H9 (cell line): ENCODE data around the gene CDIPT. TPM values are rescaled to one million over a fixed set of nuclear protein-coding genes. Genes with fewer than 3 reads are reported as not detected.

Source experiments
- DNase-seq: peaks from one replicate; pipeline ENCODE4 v3.0.0-alpha.2; 2017
- H2AFZ ChIP-seq: one replicate; pipeline ENCODE4 v1.6.1; 2013; ENCODE audit warnings: mild to moderate bottlenecking, low read length, control low read depth, moderate library complexity
- H2AK5ac ChIP-seq: 2 replicates; pipeline ENCODE4 v1.6.1; 2013; ENCODE audit warnings: low read length, control low read depth, mixed read lengths; ENCODE audit not compliant: insufficient read length
- H2BK120ac ChIP-seq: one replicate; pipeline ENCODE4 v1.6.1; 2013; ENCODE audit warnings: low read depth, mild to moderate bottlenecking, low read length, control low read depth, inconsistent platforms; ENCODE audit not compliant: poor library complexity, severe bottlenecking
- H2BK12ac ChIP-seq: 2 replicates; pipeline ENCODE4 v1.6.1; 2013; ENCODE audit warnings: low read length, control low read depth, mixed read lengths, low read depth; ENCODE audit not compliant: insufficient read length
- H2BK15ac ChIP-seq: 2 replicates; pipeline ENCODE4 v1.6.1; 2013; ENCODE audit warnings: low read depth, low read length, control low read depth
- H2BK20ac ChIP-seq: one replicate; pipeline ENCODE4 v1.6.1; 2013; ENCODE audit warnings: low read depth, mild to moderate bottlenecking, low read length, control low read depth, inconsistent platforms; ENCODE audit not compliant: poor library complexity, severe bottlenecking
- H2BK5ac ChIP-seq: 2 replicates; pipeline ENCODE4 v1.6.1; 2013; ENCODE audit warnings: low read length, control low read depth, mixed read lengths; ENCODE audit not compliant: insufficient read length
- H3K14ac ChIP-seq: 2 replicates; pipeline ENCODE4 v1.6.1; 2013; ENCODE audit warnings: low read length, control low read depth; ENCODE audit not compliant: insufficient read depth
- H3K18ac ChIP-seq: 2 replicates; pipeline ENCODE4 v1.6.1; 2013; ENCODE audit warnings: low read depth, mild to moderate bottlenecking, mixed read lengths, low read length, control low read depth; ENCODE audit not compliant: insufficient read length
- H3K23ac ChIP-seq: 2 replicates; pipeline ENCODE4 v1.6.1; 2013; ENCODE audit warnings: low read length, control low read depth, mixed read lengths, low read depth; ENCODE audit not compliant: insufficient read length
- H3K23me2 ChIP-seq: 2 replicates; pipeline ENCODE4 v1.6.1; 2013; ENCODE audit warnings: low read depth, mild to moderate bottlenecking, mixed read lengths, low read length, control low read depth; ENCODE audit not compliant: insufficient read length, poor library complexity, severe bottlenecking
- H3K27ac ChIP-seq: 2 replicates; pipeline ENCODE4 v1.5.1; 2013; ENCODE audit warnings: low read length, control low read depth, mixed read lengths, low read depth; ENCODE audit not compliant: insufficient read length
- H3K27me3 ChIP-seq: 2 replicates; pipeline ENCODE4 v1.6.1; 2013; ENCODE audit warnings: low read length, control low read depth, inconsistent platforms; ENCODE audit not compliant: insufficient read depth
- H3K4ac ChIP-seq: 2 replicates; pipeline ENCODE4 v1.6.1; 2013; ENCODE audit warnings: low read depth, mild to moderate bottlenecking, control low read depth, inconsistent platforms, low read length, moderate library complexity
- H3K4me1 ChIP-seq: 2 replicates; pipeline ENCODE4 v1.6.1; 2013; ENCODE audit warnings: low read length, control low read depth, inconsistent platforms; ENCODE audit not compliant: insufficient read depth
- H3K4me2 ChIP-seq: 2 replicates; pipeline ENCODE4 v1.6.1; 2013; ENCODE audit warnings: low read length, control low read depth, mixed read lengths; ENCODE audit not compliant: insufficient read length, insufficient read depth
- H3K56ac ChIP-seq: 2 replicates; pipeline ENCODE4 v1.6.1; 2013; ENCODE audit warnings: low read depth, mild to moderate bottlenecking, mixed read lengths, low read length, control low read depth; ENCODE audit not compliant: insufficient read length
- H3K79me1 ChIP-seq: 2 replicates; pipeline ENCODE4 v1.6.1; 2013; ENCODE audit warnings: low read depth, mild to moderate bottlenecking, moderate library complexity, low read length, control low read depth, inconsistent platforms; ENCODE audit not compliant: insufficient read depth, poor library complexity, severe bottlenecking
- H3K79me2 ChIP-seq: 2 replicates; pipeline ENCODE4 v1.6.1; 2013; ENCODE audit warnings: low read length, control low read depth, inconsistent platforms; ENCODE audit not compliant: insufficient read depth
- H3K9ac ChIP-seq: 2 replicates; pipeline ENCODE4 v1.6.1; 2013; ENCODE audit warnings: low read length, control low read depth, mixed read lengths; ENCODE audit not compliant: insufficient read length; ENCODE audit errors: extremely low read depth
- H3K9me3 ChIP-seq: one replicate; pipeline ENCODE4 v1.6.1; 2013; ENCODE audit warnings: low read depth, low read length, inconsistent platforms; ENCODE audit not compliant: control insufficient read depth
- H3T11ph ChIP-seq: one replicate; pipeline ENCODE4 v1.6.1; 2013; ENCODE audit warnings: mild to moderate bottlenecking, low read length, control low read depth, inconsistent platforms
- H4K20me1 ChIP-seq: one replicate; pipeline ENCODE4 v1.6.1; 2013; ENCODE audit not compliant: control insufficient read depth, insufficient read length, insufficient read depth
- H4K5ac ChIP-seq: 2 replicates; pipeline ENCODE4 v1.6.1; 2013; ENCODE audit warnings: low read depth, mild to moderate bottlenecking, mixed read lengths, low read length, control low read depth; ENCODE audit not compliant: insufficient read length
- H4K8ac ChIP-seq: replicated peaks from 2 replicates; pipeline ENCODE4 v1.6.1; 2013; ENCODE audit warnings: low read length, control low read depth, mixed read lengths, low read depth; ENCODE audit not compliant: insufficient read length
- H4K91ac ChIP-seq: 2 replicates; pipeline ENCODE4 v1.6.1; 2013; ENCODE audit warnings: low read depth, mild to moderate bottlenecking, moderate library complexity, mixed read lengths, low read length, control low read depth; ENCODE audit not compliant: insufficient read length
- H3K27ac Mint-ChIP-seq, 3 experiments: 2 replicates in 2 of 3; 3 replicates in 1 of 3; pipeline ENCODE4 v1.8.0; 2020 to 2021; ENCODE audit warnings: mixed read lengths in 3 of 3, mild to moderate bottlenecking in 1 of 3, moderate library complexity in 1 of 3
- H3K27me3 Mint-ChIP-seq: 2 replicates; pipeline ENCODE4 v1.8.0; 2021; ENCODE audit warnings: low read depth, mild to moderate bottlenecking, moderate library complexity, mixed read lengths
- H3K36me3 Mint-ChIP-seq, 3 experiments: 2 replicates in 2 of 3; 3 replicates in 1 of 3; pipeline ENCODE4 v1.8.0; 2020 to 2021; ENCODE audit warnings: low read depth in 3 of 3, mixed read lengths in 3 of 3; ENCODE audit not compliant: insufficient read depth in 1 of 3
- H3K4me1 Mint-ChIP-seq, 2 experiments: 2 replicates each; pipeline ENCODE4 v1.8.0; 2020; ENCODE audit warnings: mixed read lengths in 2 of 2
- H3K4me3 Mint-ChIP-seq, 2 experiments: 2 replicates in 1 of 2; 3 replicates in 1 of 2; pipeline ENCODE4 v1.8.0; 2020 to 2021; ENCODE audit warnings: mild to moderate bottlenecking in 2 of 2, mixed read lengths in 2 of 2, moderate library complexity in 1 of 2
- H3K9me3 Mint-ChIP-seq, 2 experiments: 2 replicates in 1 of 2; 3 replicates in 1 of 2; pipeline ENCODE4 v1.8.0; 2020; ENCODE audit warnings: mild to moderate bottlenecking in 2 of 2, mixed read lengths in 2 of 2, moderate library complexity in 1 of 2
- WGBS: extraction: QIAGEN DNeasy Blood & Tissue Kit; methylation state at CpG from one replicate; pipeline ENCODE4 v1.1.7; 2013; ENCODE audit warnings: missing lambda C conversion rate, low lambda C conversion rate, mixed read lengths; ENCODE audit not compliant: insufficient read length; ENCODE audit errors: extremely low coverage; 5-methylcytosine and 5-hydroxymethylcytosine counted together
- total RNA-seq: library from RNA; stranded (reverse); gene quantifications from 2 replicates; pipeline ENCODE4 v1.2.1, GENCODE V29; 2021
- TF ChIP-seq, protein P1 (sequence below): fragments of 200-600 bp; sonication (generic); conservative IDR thresholded peaks from 3 replicates; pipeline ENCODE4 v1.8.0; 2021; ENCODE audit warnings: antibody characterized with exemption, mild to moderate bottlenecking

The CDIPT gene
- total RNA-seq, 1 experiment from 2014 or later = 70.6 TPM

DNA sequence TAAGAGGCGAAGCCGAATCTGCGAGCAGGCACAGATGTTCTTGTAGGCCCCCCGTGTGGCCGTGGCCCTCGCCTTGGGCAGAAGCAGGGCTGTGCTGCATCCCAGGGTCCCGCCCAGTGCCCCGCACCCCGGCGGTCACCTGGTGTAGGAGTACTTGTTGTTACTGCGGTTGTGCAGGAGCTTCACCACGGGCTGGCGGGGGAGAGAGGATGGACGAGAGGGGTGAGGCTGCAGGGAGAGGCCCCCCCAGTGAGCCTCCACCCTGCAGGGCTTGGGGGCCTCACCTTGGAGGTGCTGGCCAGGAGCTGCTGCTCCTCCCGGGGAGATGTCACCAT is 48.6 kb upstream of the CDIPT start:
- no peak overlapping the region for H2AFZ ChIP-seq
- H3K4me2 ChIP-seq = no peak overlapping the region
- no peak overlapping the region for H2AK5ac ChIP-seq
- no peak overlapping the region for H3K4ac ChIP-seq
- no peak overlapping the region for H2BK15ac ChIP-seq
- H3K56ac ChIP-seq = no peak overlapping the region
- H3K79me1 ChIP-seq = no peaks in the 10 kb centered on the region
- no peaks in the 10 kb centered on the region for H3K79me2 ChIP-seq
- no peaks in the 10 kb centered on the region for H4K20me1 ChIP-seq
- WGBS = no CpG with 5 or more reads among the region's 15 CpGs
- H3K23me2 ChIP-seq = no peaks in the 10 kb centered on the region
- H4K91ac ChIP-seq = no peak overlapping the region
- no peak overlapping the region for H4K5ac ChIP-seq
- H2BK20ac ChIP-seq = no peak overlapping the region
- H3K18ac ChIP-seq = no peak overlapping the region
- no peak overlapping the region for H2BK5ac ChIP-seq
- no peak overlapping the region for H3K4me3 Mint-ChIP-seq
- no peak overlapping the region for H3K23ac ChIP-seq
- H3K9me3 Mint-ChIP-seq = no peaks in the 10 kb centered on the region; a peak in 1 of 5 replicates
- H3K27ac Mint-ChIP-seq = peak overlapping the region in 1 of 3 experiments; percentile 76; a peak in 3 of 7 replicates
- no peak overlapping the region for H2BK120ac ChIP-seq
- no peak overlapping the region for H3T11ph ChIP-seq
- H3K27me3 ChIP-seq = no peaks in the 10 kb centered on the region
- peak; percentile 44 for DNase-seq
- H3K9me3 ChIP-seq = no peaks in the 10 kb centered on the region
- H2BK12ac ChIP-seq = no peak overlapping the region
- H3K9ac ChIP-seq = no peak overlapping the region
- TF ChIP-seq, protein P1, sequence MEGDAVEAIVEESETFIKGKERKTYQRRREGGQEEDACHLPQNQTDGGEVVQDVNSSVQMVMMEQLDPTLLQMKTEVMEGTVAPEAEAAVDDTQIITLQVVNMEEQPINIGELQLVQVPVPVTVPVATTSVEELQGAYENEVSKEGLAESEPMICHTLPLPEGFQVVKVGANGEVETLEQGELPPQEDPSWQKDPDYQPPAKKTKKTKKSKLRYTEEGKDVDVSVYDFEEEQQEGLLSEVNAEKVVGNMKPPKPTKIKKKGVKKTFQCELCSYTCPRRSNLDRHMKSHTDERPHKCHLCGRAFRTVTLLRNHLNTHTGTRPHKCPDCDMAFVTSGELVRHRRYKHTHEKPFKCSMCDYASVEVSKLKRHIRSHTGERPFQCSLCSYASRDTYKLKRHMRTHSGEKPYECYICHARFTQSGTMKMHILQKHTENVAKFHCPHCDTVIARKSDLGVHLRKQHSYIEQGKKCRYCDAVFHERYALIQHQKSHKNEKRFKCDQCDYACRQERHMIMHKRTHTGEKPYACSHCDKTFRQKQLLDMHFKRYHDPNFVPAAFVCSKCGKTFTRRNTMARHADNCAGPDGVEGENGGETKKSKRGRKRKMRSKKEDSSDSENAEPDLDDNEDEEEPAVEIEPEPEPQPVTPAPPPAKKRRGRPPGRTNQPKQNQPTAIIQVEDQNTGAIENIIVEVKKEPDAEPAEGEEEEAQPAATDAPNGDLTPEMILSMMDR = no peak
- H3K14ac ChIP-seq = no peak overlapping the region
- H4K8ac ChIP-seq = no peak overlapping the region
- H3K27me3 Mint-ChIP-seq = no peaks in the 10 kb centered on the region
- peaks cover 13 to 26% (median 24%) of the 10 kb centered on the region in 3 experiments for H3K36me3 Mint-ChIP-seq
- no peaks in the 10 kb centered on the region for H3K4me1 ChIP-seq
- H3K4me1 Mint-ChIP-seq = peaks cover 6 to 13% of the 10 kb centered on the region in 2 experiments
- H3K27ac ChIP-seq = no peak overlapping the region
